Measurements from ENCODE around the gene MAPK10. TPM values are rescaled to one million over a fixed set of nuclear protein-coding genes. Genes with fewer than 3 reads are reported as not detected.

The MAPK10 gene
- total and polyA plus RNA-seq, 4 donors = 93.5 to 202 (median 106) TPM

GRCh38 chr4:86055898-86056297, 304.0 kb downstream of the MAPK10 start:
- H3K4me3 ChIP-seq (ENCODE audit: low read depth, low read length) = no peak overlapping the region
- no peak for DNase-seq (ENCODE audit: low read depth in 4 of 6, low spot score in 6 of 6)
- no peaks in the 10 kb centered on the region for H3K9me3 ChIP-seq (ENCODE audit: control insufficient read depth, insufficient read depth, low read length)
- WGBS (ENCODE audit: insufficient coverage) = no CpG with 5 or more reads among the region's 1 CpG
- H3K27me3 ChIP-seq (ENCODE audit: control insufficient read depth, insufficient read depth, low read length) = no peaks in the 10 kb centered on the region
- H3K4me1 ChIP-seq (ENCODE audit: control insufficient read depth, insufficient read depth, low read length) = no peaks in the 10 kb centered on the region
- no peaks in the 10 kb centered on the region for H3K36me3 ChIP-seq (ENCODE audit: control insufficient read depth, insufficient read depth, low read length)
- H3K27ac ChIP-seq (ENCODE audit: low read depth, low read length) = no peak overlapping the region

- WGBS (ENCODE audit: insufficient coverage) = 83% methylated on average over 3 of the region's 6 CpGs
- Histone ChIP-seq H3K27me3 (ENCODE audit: control insufficient read depth, insufficient read depth, low read length) (no peaks in the 10 kb centered on the region), H3K4me3 (ENCODE audit: low read depth, low read length) (no peak overlapping the region), H3K4me1 (ENCODE audit: control insufficient read depth, insufficient read depth, low read length) (no peaks in the 10 kb centered on the region), H3K36me3 (ENCODE audit: control insufficient read depth, insufficient read depth, low read length) (no peaks in the 10 kb centered on the region), H3K9me3 (ENCODE audit: control insufficient read depth, insufficient read depth, low read length) (no peaks in the 10 kb centered on the region), H3K27ac (ENCODE audit: low read depth, low read length) (no peak overlapping the region)
- DNase-seq (ENCODE audit: low read depth in 4 of 6, low spot score in 6 of 6) = peak in 2 of 6 donors; percentile 77 to 86
Measured at GRCh38 chr4:86054286-86055032, 305.4 kb downstream of the MAPK10 start.

- Histone ChIP-seq H3K4me3 (ENCODE audit: low read depth, low read length) (no peak overlapping the region), H3K4me1 (ENCODE audit: control insufficient read depth, insufficient read depth, low read length) (no peaks in the 10 kb centered on the region), H3K27ac (ENCODE audit: low read depth, low read length) (no peak overlapping the region), H3K9me3 (ENCODE audit: control insufficient read depth, insufficient read depth, low read length) (no peaks in the 10 kb centered on the region), H3K27me3 (ENCODE audit: control insufficient read depth, insufficient read depth, low read length) (no peaks in the 10 kb centered on the region), H3K36me3 (ENCODE audit: control insufficient read depth, insufficient read depth, low read length) (no peaks in the 10 kb centered on the region)
- DNase-seq (ENCODE audit: low read depth in 4 of 6, low spot score in 6 of 6) = no peak
- WGBS (ENCODE audit: insufficient coverage) = no CpG with 5 or more reads among the region's 1 CpG
Measured at GRCh38 chr4:86050496-86050895, 309.4 kb downstream of the MAPK10 start.

- Histone ChIP-seq H3K36me3 (ENCODE audit: control insufficient read depth, insufficient read depth, low read length) (no peaks in the 10 kb centered on the region), H3K27me3 (ENCODE audit: control insufficient read depth, insufficient read depth, low read length) (no peaks in the 10 kb centered on the region), H3K9me3 (ENCODE audit: control insufficient read depth, insufficient read depth, low read length) (no peaks in the 10 kb centered on the region), H3K4me1 (ENCODE audit: control insufficient read depth, insufficient read depth, low read length) (no peaks in the 10 kb centered on the region), H3K4me3 (ENCODE audit: low read depth, low read length) (no peak overlapping the region), H3K27ac (ENCODE audit: low read depth, low read length) (no peak overlapping the region)
- no CpG with 5 or more reads among the region's 1 CpG for WGBS (ENCODE audit: insufficient coverage)
- peak in 1 of 6 donors; percentile 28 for DNase-seq (ENCODE audit: low read depth in 4 of 6, low spot score in 6 of 6)
Measured at GRCh38 chr4:86048426-86048825, 311.4 kb downstream of the MAPK10 start.

GRCh38 chr4:86044593-86044985, 315.3 kb downstream of the MAPK10 start:
- Histone ChIP-seq H3K27ac (ENCODE audit: low read depth, low read length) (no peak overlapping the region), H3K4me1 (ENCODE audit: control insufficient read depth, insufficient read depth, low read length) (no peaks in the 10 kb centered on the region), H3K4me3 (ENCODE audit: low read depth, low read length) (no peak overlapping the region), H3K27me3 (ENCODE audit: control insufficient read depth, insufficient read depth, low read length) (no peaks in the 10 kb centered on the region), H3K9me3 (ENCODE audit: control insufficient read depth, insufficient read depth, low read length) (no peaks in the 10 kb centered on the region), H3K36me3 (ENCODE audit: control insufficient read depth, insufficient read depth, low read length) (peaks cover 2% of the 10 kb centered on the region)
- no peak for DNase-seq (ENCODE audit: low read depth in 4 of 6, low spot score in 6 of 6)
- 63% methylated on average over 2 of the region's 3 CpGs for WGBS (ENCODE audit: insufficient coverage)

GRCh38 chr4:86043755-86044592, 315.9 kb downstream of the MAPK10 start:
- Histone ChIP-seq H3K9me3 (ENCODE audit: control insufficient read depth, insufficient read depth, low read length) (no peaks in the 10 kb centered on the region), H3K27me3 (ENCODE audit: control insufficient read depth, insufficient read depth, low read length) (no peaks in the 10 kb centered on the region), H3K4me3 (ENCODE audit: low read depth, low read length) (no peak overlapping the region), H3K4me1 (ENCODE audit: control insufficient read depth, insufficient read depth, low read length) (no peaks in the 10 kb centered on the region), H3K27ac (ENCODE audit: low read depth, low read length) (no peak overlapping the region), H3K36me3 (ENCODE audit: control insufficient read depth, insufficient read depth, low read length) (peaks cover 6% of the 10 kb centered on the region)
- peak; percentile 48 to 93 (median 66) for DNase-seq (ENCODE audit: low read depth in 4 of 6, low spot score in 6 of 6)
- no CpG with 5 or more reads among the region's 8 CpGs for WGBS (ENCODE audit: insufficient coverage)

- no peaks in the 10 kb centered on the region for H3K9me3 ChIP-seq (ENCODE audit: control insufficient read depth, insufficient read depth, low read length)
- H3K27me3 ChIP-seq (ENCODE audit: control insufficient read depth, insufficient read depth, low read length) = no peaks in the 10 kb centered on the region
- peaks cover 3% of the 10 kb centered on the region for H3K4me1 ChIP-seq (ENCODE audit: control insufficient read depth, insufficient read depth, low read length)
- H3K27ac ChIP-seq (ENCODE audit: low read depth, low read length) = no peak overlapping the region
- DNase-seq (ENCODE audit: low read depth in 4 of 6, low spot score in 6 of 6) = no peak
- WGBS (ENCODE audit: insufficient coverage) = no CpG with 5 or more reads among the region's 1 CpG
- peaks cover 6% of the 10 kb centered on the region for H3K36me3 ChIP-seq (ENCODE audit: control insufficient read depth, insufficient read depth, low read length)
- no peak overlapping the region for H3K4me3 ChIP-seq (ENCODE audit: low read depth, low read length)
Measured at GRCh38 chr4:86038037-86038436, 321.8 kb downstream of the MAPK10 start.

GRCh38 chr4:86036736-86037135, 323.1 kb downstream of the MAPK10 start:
- Histone ChIP-seq H3K27me3 (ENCODE audit: control insufficient read depth, insufficient read depth, low read length) (no peaks in the 10 kb centered on the region), H3K4me3 (ENCODE audit: low read depth, low read length) (no peak overlapping the region), H3K27ac (ENCODE audit: low read depth, low read length) (no peak overlapping the region), H3K9me3 (ENCODE audit: control insufficient read depth, insufficient read depth, low read length) (no peaks in the 10 kb centered on the region), H3K4me1 (ENCODE audit: control insufficient read depth, insufficient read depth, low read length) (peaks cover 6% of the 10 kb centered on the region), H3K36me3 (ENCODE audit: control insufficient read depth, insufficient read depth, low read length) (peaks cover 6% of the 10 kb centered on the region)
- DNase-seq (ENCODE audit: low read depth in 4 of 6, low spot score in 6 of 6) = no peak
- 100% methylated on average over 2 of the region's 4 CpGs for WGBS (ENCODE audit: insufficient coverage)

- Histone ChIP-seq H3K27ac (ENCODE audit: low read depth, low read length) (no peak overlapping the region), H3K4me3 (ENCODE audit: low read depth, low read length) (no peak overlapping the region), H3K27me3 (ENCODE audit: control insufficient read depth, insufficient read depth, low read length) (no peaks in the 10 kb centered on the region), H3K4me1 (ENCODE audit: control insufficient read depth, insufficient read depth, low read length) (peaks cover 6% of the 10 kb centered on the region), H3K36me3 (ENCODE audit: control insufficient read depth, insufficient read depth, low read length) (peaks cover 6% of the 10 kb centered on the region), H3K9me3 (ENCODE audit: control insufficient read depth, insufficient read depth, low read length) (no peaks in the 10 kb centered on the region)
- 94% methylated on average over 1 of the region's 1 CpG for WGBS (ENCODE audit: insufficient coverage)
- no peak for DNase-seq (ENCODE audit: low read depth in 4 of 6, low spot score in 6 of 6)
Measured at GRCh38 chr4:86035688-86036087, 324.2 kb downstream of the MAPK10 start.

Data from spinal cord (tissue), 10 donors.